HG03039 (cell line): ENCODE measurements around the gene USP21.
A peak's percentile ranks its signal among the peaks of the same experiment; 100 is the strongest.

Experiments used
- ATAC-seq: cut with Tn5 transposase; IDR thresholded peaks from one replicate; pipeline ENCODE4 v1.9.1; 2021; ENCODE audit warnings: mild to moderate bottlenecking, moderate library complexity; ENCODE audit not compliant: unreplicated experiment

The USP21 gene

GRCh38 chr1:161168906-161169305, 9.6 kb downstream of the USP21 start:
- no peak for ATAC-seq

GRCh38 chr1:161171191-161171590, 11.9 kb downstream of the USP21 start:
- no peak for ATAC-seq

- no peak for ATAC-seq
Measured at GRCh38 chr1:161171696-161172095, 12.4 kb downstream of the USP21 start.

- no peak for ATAC-seq
Measured at GRCh38 chr1:161172349-161172748, 13.0 kb downstream of the USP21 start.

- no peak for ATAC-seq
Measured at GRCh38 chr1:161172776-161173376, 13.6 kb downstream of the USP21 start.

DNA sequence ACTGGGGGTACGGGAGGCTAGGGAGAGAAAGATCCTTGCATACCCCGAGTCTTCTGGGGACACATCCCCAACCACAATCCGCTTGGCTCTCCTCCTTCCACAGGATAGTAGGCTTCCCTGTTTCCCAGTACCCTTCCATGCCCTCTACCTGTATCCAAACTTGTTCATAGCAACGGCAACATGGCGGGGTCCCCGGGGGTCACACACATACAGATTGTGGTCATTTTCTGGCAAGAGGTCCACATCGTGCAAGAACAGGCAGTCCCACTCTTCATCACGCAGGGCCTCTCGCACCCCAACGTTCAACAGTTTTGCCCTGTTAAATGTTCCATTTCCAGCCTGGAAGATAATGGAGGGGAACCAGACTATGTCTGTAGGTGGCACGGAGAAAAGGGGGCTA, 14.4 kb downstream of the USP21 start:
- no peak for ATAC-seq

DNA sequence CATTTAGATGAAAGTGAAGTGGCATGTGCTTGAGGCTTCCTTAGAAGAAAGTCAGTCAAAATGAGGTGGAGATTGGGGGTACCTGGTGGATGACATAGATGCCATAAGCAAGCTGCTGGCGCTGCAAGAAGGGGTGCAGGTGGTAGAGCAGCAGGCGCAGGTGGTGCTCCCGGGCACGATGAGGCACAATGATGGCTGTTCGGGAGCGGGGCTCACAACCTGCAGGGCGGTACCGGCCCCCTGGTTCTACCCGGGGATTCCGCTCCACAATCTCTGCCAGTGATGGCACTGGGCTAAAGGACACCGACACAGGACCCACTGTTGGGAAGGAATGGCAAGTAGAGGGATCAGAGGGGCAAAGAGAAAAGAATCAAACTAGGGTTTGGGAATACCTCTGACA, 15.6 kb downstream of the USP21 start:
- ATAC-seq: no peak

- ATAC-seq: no peak
Measured at GRCh38 chr1:161175771-161176453, 16.6 kb downstream of the USP21 start.

- ATAC-seq: no peak
Measured at GRCh38 chr1:161176468-161177111, 17.3 kb downstream of the USP21 start.

DNA sequence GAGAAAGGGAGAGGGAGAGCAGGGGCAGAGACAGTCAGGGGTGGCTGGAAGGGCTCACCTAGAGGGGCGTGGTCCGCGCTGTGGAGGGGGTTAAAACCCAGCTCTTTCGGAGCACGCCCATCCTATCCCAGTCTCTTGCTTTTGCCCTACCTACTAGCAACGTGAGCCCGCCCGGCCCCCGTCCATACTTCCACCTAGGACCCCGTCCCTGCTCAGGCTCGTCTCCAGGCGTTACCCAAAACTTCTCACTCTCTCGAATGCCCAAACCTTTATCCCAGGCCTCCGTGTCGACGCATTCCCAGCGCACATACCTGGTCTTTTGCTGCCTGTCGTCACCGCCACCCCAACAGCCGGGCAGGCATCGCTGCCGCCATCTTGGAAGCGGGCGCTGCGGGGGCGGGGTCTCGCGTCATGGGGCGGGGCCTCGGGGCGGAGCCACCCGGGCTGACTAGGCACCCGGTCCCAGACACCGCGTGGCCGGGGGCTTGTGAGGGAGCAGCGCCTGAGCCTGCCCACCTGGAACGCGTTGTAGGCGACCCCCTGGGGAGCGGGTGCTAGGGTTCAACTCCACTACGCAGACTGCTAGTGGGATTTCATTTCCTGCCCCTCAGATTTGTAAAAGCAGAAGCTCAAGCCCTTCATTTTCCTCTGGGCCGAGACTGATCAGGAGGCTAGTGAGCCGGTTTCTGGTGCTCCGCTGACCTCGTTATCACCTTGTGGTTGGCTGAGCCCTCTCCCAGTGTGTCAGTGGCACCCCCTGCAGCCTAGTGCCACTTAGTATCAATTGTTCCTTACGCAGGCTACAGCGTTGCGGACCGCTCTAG, 18.0 kb downstream of the USP21 start, which contains the start of gene B4GALT3:
Gene B4GALT3 (minus strand): TSS at position 396 of the 824 bp plus-strand sequence. CDS start 1,447 bp downstream, outside the sequence.
- peak; percentile 80 for ATAC-seq

- no peak for ATAC-seq
Measured at GRCh38 chr1:161177936-161178244, 18.6 kb downstream of the USP21 start.

DNA sequence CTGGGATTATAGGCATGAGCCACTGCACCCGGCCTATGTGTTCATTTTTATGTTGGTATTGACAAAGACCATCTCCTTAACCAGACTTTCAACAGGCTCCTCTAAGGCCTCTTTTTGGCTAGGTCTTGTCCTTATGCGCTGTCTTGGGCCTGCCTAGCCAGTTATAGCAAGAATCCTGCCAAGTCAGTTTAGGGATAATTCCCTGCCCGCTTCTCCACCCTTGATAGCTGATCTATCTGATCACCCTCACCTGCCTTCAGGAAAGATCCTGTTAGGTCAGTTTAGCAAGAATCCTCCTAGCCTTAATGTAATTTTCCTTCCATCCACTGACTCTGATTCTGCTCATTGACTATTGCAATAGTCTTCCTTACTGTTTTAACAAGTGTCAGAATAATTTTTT, 20.4 kb downstream of the USP21 start:
- no peak for ATAC-seq

DNA sequence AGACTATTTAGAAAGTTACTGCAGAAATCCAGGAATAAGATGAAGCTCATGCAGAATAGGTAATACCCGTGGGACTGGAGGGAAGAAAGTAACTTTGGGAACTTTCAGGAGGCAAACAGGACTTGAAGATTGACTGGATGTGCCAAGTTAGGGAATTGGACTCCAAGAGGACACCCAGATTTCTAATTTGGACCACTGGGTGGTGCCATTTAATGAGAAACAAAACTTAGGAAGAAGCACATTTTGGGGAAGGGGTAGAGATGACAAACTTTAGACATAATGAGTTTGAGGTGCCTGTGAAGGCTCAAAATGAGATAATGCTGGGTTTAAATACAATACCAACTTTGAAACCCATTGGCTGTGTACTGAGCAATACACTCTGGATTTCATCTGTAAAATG, 21.3 kb downstream of the USP21 start:
- no peak for ATAC-seq

- ATAC-seq: no peak
Measured at GRCh38 chr1:161182214-161182613, 22.9 kb downstream of the USP21 start.

DNA sequence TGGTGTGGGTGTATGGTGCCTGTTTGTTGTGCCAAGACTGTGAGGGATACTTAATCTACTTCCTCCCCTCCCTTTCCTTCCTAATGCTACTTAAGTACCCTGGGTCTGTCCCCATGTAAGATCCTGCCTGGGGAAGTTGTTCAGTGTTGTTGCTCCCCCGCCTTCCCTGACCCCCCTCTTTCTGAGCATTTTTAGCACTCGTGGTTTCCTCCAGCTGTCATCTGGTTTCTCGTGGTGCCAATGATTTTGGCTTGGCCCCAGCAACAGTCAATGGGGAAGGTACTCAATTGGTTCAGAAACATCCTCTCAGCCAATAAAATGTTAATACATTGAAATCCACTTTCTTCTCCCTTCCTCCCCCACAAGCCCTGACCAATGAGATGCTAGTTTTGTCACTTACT, 26.0 kb downstream of the USP21 start:
- ATAC-seq: peak; percentile 66

DNA sequence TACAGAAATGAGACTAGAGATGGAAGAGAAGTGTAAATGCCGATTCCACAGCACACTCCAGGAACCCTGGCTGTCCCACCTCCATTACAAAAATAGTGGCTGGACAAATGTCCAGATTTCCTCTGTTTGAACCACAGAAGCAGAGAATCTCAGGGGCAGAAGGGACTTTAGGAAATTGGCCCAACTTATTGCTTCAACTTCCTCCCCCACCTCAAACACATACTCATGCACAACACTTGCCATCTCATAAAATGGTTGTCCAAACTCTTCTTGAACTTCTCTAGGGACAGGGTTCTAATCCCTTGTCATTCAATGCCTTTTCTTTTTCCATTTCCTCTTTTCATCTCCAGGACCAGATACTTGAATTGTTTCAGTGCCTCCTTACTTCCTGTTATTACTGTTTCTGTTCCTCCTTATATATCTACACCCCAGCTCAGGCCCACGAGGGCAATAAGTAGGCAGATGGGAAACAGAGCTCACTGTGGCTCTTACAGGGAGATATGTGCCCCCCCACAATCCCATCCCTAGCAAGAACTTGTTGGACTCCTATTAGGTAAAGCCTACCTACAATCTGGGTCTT, 26.5 kb downstream of the USP21 start:
- ATAC-seq: no peak

DNA sequence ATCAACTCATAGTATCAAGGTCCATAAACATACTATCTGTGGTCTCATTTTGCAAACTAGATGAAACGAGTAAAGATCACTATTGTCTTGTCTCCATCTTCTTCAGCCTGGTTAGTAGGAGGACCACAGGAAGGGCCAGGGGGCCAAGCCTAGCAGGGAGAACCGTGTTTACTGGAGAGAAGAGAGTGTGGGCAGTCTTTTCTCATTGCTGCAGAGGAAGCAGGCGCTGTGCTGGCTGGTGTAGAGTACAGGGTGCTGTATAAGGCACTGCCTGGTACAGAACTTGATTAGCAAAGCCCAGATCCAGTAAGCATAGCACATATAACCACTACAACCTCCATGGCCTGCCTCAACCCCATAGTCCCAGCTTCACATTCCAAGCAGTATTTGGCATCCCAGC, 28.0 kb downstream of the USP21 start:
- no peak for ATAC-seq

DNA sequence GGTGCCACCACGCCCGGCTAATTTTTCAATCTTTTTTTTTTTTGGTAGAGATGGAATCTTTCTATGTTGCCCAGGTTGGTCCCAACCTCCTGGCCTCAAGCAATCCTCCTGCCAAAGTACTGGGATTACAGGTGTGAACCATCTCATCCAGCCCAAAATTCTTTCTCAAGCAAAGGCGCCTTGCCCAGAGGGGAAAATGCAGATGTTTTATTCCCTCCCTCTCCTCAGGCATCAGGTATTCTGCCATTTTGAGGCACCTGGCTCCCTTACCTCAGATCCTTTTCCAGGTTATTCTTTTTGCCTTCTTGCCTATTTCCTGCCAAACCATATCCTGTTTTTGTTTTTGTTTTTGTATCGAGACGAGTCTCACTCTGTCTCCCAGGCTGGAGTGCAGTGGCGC, 29.1 kb downstream of the USP21 start:
- ATAC-seq: no peak

DNA sequence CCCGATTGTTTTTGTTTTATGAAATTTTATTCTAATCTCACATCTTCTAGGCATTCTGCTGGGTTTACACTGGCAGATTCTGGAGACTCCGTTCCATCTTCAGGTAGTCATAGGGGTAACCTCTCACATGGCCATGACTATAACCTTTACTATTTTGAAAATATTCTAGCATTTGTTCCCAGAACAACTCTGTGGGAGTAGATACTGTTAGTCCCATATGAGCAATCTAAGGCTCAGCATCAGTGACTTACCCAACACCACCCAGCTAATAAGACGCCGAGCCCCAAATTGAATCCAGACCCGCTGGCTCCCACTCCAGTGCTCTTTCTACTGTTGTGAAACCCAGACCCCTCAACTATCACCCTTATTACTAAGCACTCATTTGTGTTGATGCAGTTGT, 29.7 kb downstream of the USP21 start:
- no peak for ATAC-seq

DNA sequence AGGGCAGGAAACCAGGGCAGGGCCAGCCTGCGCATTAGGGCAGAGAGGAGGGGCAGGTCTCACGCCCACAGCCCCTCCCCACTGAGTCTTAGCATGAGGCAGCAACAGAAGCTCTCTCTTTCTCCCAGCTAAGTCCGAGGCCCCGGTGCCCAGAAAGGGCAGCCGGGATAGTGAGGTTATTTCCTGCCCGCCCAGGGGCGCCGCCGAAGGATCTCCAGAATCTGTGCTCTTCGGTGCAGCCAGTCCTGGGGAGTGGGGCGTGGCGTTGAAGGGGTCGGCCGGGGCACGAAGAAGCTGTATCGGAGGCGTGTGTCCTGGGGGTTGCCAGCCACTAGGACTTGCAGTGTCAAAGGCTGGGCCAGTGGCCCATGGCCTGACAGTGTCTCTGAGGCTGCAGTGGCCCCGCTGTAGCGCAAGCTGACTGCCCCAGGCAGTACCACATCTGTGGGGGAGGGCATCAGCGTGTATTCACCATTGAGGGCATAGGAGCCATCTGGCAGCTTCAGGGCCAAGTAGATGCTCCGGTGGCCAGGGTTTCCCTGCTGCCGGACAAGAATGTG, 31.7 kb downstream of the USP21 start:
- no peak for ATAC-seq

GRCh38 chr1:161191971-161192370, 32.7 kb downstream of the USP21 start:
- ATAC-seq: no peak
